Mammary epithelial cell (primary cell): ENCODE measurements around the gene STK11IP.

Source experiments
- EZH2 ChIP-seq: IDR thresholded peaks from 2 replicates; pipeline ENCODE4 v1.6.1; 2012; ENCODE audit warnings: low read length, inconsistent platforms, borderline replicate concordance
- TF ChIP-seq, protein P1 (sequence below), 2 donors: IDR thresholded peaks in 1 of 2; conservative IDR thresholded peaks in 1 of 2; 2 replicates each; pipeline ENCODE4 v1.5.1; 2011 to 2012; ENCODE audit warnings: inconsistent platforms in 2 of 2, low read length in 2 of 2, mild to moderate bottlenecking in 2 of 2, control low read depth in 1 of 2, low read depth in 1 of 2; ENCODE audit not compliant: insufficient read depth in 1 of 2; ENCODE audit errors: extremely low read depth in 1 of 2

DNA sequence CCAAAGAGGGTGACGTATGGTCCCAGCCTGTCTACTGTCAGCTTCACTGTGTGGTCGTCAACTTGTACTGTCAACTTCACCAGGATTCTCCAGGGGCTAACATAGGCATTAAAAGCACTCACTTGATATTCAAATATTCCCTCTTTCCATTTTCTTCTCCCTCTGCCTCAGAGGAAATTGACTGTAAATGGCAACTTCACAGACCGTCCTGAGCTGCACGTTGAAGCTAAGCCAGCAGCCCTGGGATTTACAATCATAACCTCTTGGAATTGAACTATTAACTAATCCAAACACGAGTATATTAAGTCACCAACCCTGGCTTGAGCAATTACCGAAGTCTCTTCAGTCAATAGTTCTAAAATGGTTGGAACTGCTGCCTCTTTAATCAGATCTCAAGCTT is 68.3 kb downstream of the STK11IP start:
- TF ChIP-seq, protein P1, sequence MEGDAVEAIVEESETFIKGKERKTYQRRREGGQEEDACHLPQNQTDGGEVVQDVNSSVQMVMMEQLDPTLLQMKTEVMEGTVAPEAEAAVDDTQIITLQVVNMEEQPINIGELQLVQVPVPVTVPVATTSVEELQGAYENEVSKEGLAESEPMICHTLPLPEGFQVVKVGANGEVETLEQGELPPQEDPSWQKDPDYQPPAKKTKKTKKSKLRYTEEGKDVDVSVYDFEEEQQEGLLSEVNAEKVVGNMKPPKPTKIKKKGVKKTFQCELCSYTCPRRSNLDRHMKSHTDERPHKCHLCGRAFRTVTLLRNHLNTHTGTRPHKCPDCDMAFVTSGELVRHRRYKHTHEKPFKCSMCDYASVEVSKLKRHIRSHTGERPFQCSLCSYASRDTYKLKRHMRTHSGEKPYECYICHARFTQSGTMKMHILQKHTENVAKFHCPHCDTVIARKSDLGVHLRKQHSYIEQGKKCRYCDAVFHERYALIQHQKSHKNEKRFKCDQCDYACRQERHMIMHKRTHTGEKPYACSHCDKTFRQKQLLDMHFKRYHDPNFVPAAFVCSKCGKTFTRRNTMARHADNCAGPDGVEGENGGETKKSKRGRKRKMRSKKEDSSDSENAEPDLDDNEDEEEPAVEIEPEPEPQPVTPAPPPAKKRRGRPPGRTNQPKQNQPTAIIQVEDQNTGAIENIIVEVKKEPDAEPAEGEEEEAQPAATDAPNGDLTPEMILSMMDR (conservative IDR thresholded peaks at IDR 0.05 in 1 of 2, IDR thresholded peaks at IDR 0.05 in 1 of 2; ENCODE audit: extremely low read depth in 1 of 2, insufficient read depth in 1 of 2, low read depth in 1 of 2, low read length in 2 of 2): no peak
- TF ChIP-seq EZH2: no peak
